Stomach (tissue), 9 donors: ENCODE measurements around the gene OR1D5. TPM values are rescaled to one million over a fixed set of nuclear protein-coding genes. Genes with fewer than 3 reads are reported as not detected.

Experiments used
- DNase-seq, 2 donors: peaks; one replicate each; pipeline versions ENCODE4 v3.0.0 to v3.0.0-alpha.2; 2013 to 2019
- H3K27ac ChIP-seq, 5 donors: fragments of 200-600 bp in 4 of 5; sonication (generic) in 4 of 5; one replicate each; pipeline ENCODE4 v1.5.1; 2013 to 2019; ENCODE audit warnings: mild to moderate bottlenecking in 1 of 5, moderate library complexity in 1 of 5
- H3K27me3 ChIP-seq, 3 donors: fragments of 200-600 bp; sonication (generic); one replicate each; pipeline ENCODE4 v1.5.1; 2017 to 2019; ENCODE audit warnings: mixed run types in 1 of 3
- H3K36me3 ChIP-seq, 4 donors: fragments of 200-600 bp; sonication (generic); 1 replicate in 3 of 4; 2 replicates in 1 of 4; pipeline ENCODE4 v1.5.1; 2016 to 2019
- H3K4me1 ChIP-seq, 4 donors: fragments of 200-600 bp; sonication (generic); one replicate each; pipeline ENCODE4 v1.5.1; 2016 to 2019
- H3K4me3 ChIP-seq, 4 donors: fragments of 200-600 bp; sonication (generic) in 3 of 4; one replicate each; pipeline ENCODE4 v1.5.1; 2016 to 2019; ENCODE audit warnings: mild to moderate bottlenecking in 1 of 4
- H3K9me3 ChIP-seq, 4 donors: fragments of 200-600 bp; sonication (generic); one replicate each; pipeline ENCODE4 v1.5.1; 2016 to 2019
- CTCF ChIP-seq, 7 experiments: fragments of 450-650 bp in 4 of 7; fragments of 200-600 bp in 3 of 7; sonication (generic) in 3 of 7; IDR thresholded peaks; one replicate each; pipeline ENCODE4 v1.5.1; 2016 to 2019; ENCODE audit warnings: antibody characterized with exemption in 7 of 7, control low read depth in 2 of 7, mild to moderate bottlenecking in 1 of 7
- EP300 ChIP-seq: sonication (generic); formaldehyde crosslinking; IDR thresholded peaks from one replicate; pipeline ENCODE4 v1.6.1; 2017; ENCODE audit warnings: antibody characterized with exemption
- POLR2A ChIP-seq, 4 donors: fragments of 450-650 bp; IDR thresholded peaks; one replicate each; pipeline ENCODE4 v1.6.1; 2016; ENCODE audit warnings: antibody characterized with exemption in 4 of 4, control low read depth in 2 of 4, mild to moderate bottlenecking in 1 of 4, moderate library complexity in 1 of 4
- POLR2AphosphoS5 ChIP-seq, 3 donors: sonication (generic); formaldehyde crosslinking; IDR thresholded peaks; one replicate each; pipeline ENCODE4 v1.6.1; 2016; ENCODE audit warnings: antibody characterized with exemption in 3 of 3
- WGBS, 5 donors: extraction: QIAGEN DNeasy Blood & Tissue Kit in 3 of 5; methylation state at CpG; one replicate each; pipeline versions ENCODE4 v1.1.5 to v1.1.7; 2013 to 2018; 5-methylcytosine and 5-hydroxymethylcytosine counted together
- intact Hi-C: fragments of 100-400 bp; cut with DNase I; formaldehyde crosslinking; loops from one replicate; pipeline ENCODE4 v1.15.1; 2023; ENCODE audit warnings: low total_unique reads
- polyA plus RNA-seq, 3 donors: library from polyadenylated mRNA; stranded (reverse); fragments of 200-250 nt; gene quantifications; one replicate each; pipeline ENCODE4 v1.2.3, GENCODE V29; 2013
- total RNA-seq, 5 donors: library from RNA; depleted of rRNA; stranded (reverse); fragments of >200 nt; gene quantifications; one replicate each; pipeline versions ENCODE4 v1.1.0 to v1.2.3, GENCODE V29; 2014 to 2016
- donor health status: healthy with polysubstance abuse.
- donor health status: Bipolar disorder and iron deficiency.
- donor health status: healthy.

The OR1D5 gene
- total and polyA plus RNA-seq, 8 donors = not detected

GRCh38 chr17:3035968-3036280 lies 27.5 kb downstream of the OR1D5 start:
- Histone ChIP-seq H3K36me3 (peaks cover 0 to 46% (median 26%) of the 10 kb centered on the region in 4 donors), H3K4me1 (no peaks in the 10 kb centered on the region), H3K4me3 (no peak overlapping the region), H3K27ac (no peak overlapping the region), H3K27me3 (peaks cover 0 to 18% (median 0%) of the 10 kb centered on the region in 3 donors), H3K9me3 (no peaks in the 10 kb centered on the region)
- intact Hi-C loops = no loop called here
- 87 to 91% (median 89%) methylated on average over 7 of the region's 7 CpGs for WGBS, 5 donors
- no peak for DNase-seq
- no peak for TF ChIP-seq CTCF (IDR thresholded peaks at IDR 0.05)
- no peak for TF ChIP-seq POLR2AphosphoS5 (IDR thresholded peaks at IDR 0.05)
- TF ChIP-seq POLR2A (IDR thresholded peaks at IDR 0.05) = no peak
- no peak for TF ChIP-seq EP300

- TF ChIP-seq POLR2A (IDR thresholded peaks at IDR 0.05) (no peak), CTCF (IDR thresholded peaks at IDR 0.05) (no peak), EP300 (no peak)
- no peak for DNase-seq
- WGBS, 5 donors = 78 to 90% (median 82%) methylated on average over 8 to 13 of the region's 13 CpGs
- no peak overlapping the region for H3K27ac ChIP-seq
- no peaks in the 10 kb centered on the region for H3K4me1 ChIP-seq
- H3K4me3 ChIP-seq = no peak overlapping the region
- peaks cover 0 to 51% (median 30%) of the 10 kb centered on the region in 4 donors for H3K36me3 ChIP-seq
- H3K27me3 ChIP-seq = peaks cover 0 to 13% (median 0%) of the 10 kb centered on the region in 3 donors
- no peaks in the 10 kb centered on the region for H3K9me3 ChIP-seq
- intact Hi-C loops = no loop called here
Measured at GRCh38 chr17:3035256-3035967, 28.0 kb downstream of the OR1D5 start.

- H3K27me3 ChIP-seq = peaks cover 0 to 9% (median 0%) of the 10 kb centered on the region in 3 donors
- no peaks in the 10 kb centered on the region for H3K4me1 ChIP-seq
- H3K36me3 ChIP-seq = peaks cover 0 to 59% (median 36%) of the 10 kb centered on the region in 4 donors
- H3K9me3 ChIP-seq = no peaks in the 10 kb centered on the region
- WGBS, 5 donors = 81 to 90% (median 87%) methylated on average over 9 of the region's 9 CpGs
- TF ChIP-seq EP300 = no peak
- no peak for TF ChIP-seq POLR2AphosphoS5 (IDR thresholded peaks at IDR 0.05)
- TF ChIP-seq POLR2A (IDR thresholded peaks at IDR 0.05) = no peak
- no peak for TF ChIP-seq CTCF (IDR thresholded peaks at IDR 0.05)
- H3K4me3 ChIP-seq = no peak overlapping the region
- intact Hi-C loops = no loop called here
- H3K27ac ChIP-seq = no peak overlapping the region
- DNase-seq = no peak
Measured at GRCh38 chr17:3034578-3034920, 28.9 kb downstream of the OR1D5 start.

- intact Hi-C loops = no loop called here
- Histone ChIP-seq H3K27ac (no peak overlapping the region), H3K4me3 (no peak overlapping the region), H3K27me3 (peaks cover 0 to 9% (median 0%) of the 10 kb centered on the region in 3 donors), H3K9me3 (no peaks in the 10 kb centered on the region), H3K36me3 (peaks cover 0 to 65% (median 42%) of the 10 kb centered on the region in 4 donors), H3K4me1 (no peaks in the 10 kb centered on the region)
- no peak for TF ChIP-seq EP300
- TF ChIP-seq POLR2A (IDR thresholded peaks at IDR 0.05) = no peak
- TF ChIP-seq CTCF (IDR thresholded peaks at IDR 0.05) = no peak
- TF ChIP-seq POLR2AphosphoS5 (IDR thresholded peaks at IDR 0.05) = no peak
- WGBS, 5 donors = 77 to 81% (median 78%) methylated on average over 24 to 26 of the region's 26 CpGs
- DNase-seq = no peak
Measured at GRCh38 chr17:3033741-3034577, 29.4 kb downstream of the OR1D5 start.
